Measurements from ENCODE around the gene ATXN2.

ATXN2 gene

DNA sequence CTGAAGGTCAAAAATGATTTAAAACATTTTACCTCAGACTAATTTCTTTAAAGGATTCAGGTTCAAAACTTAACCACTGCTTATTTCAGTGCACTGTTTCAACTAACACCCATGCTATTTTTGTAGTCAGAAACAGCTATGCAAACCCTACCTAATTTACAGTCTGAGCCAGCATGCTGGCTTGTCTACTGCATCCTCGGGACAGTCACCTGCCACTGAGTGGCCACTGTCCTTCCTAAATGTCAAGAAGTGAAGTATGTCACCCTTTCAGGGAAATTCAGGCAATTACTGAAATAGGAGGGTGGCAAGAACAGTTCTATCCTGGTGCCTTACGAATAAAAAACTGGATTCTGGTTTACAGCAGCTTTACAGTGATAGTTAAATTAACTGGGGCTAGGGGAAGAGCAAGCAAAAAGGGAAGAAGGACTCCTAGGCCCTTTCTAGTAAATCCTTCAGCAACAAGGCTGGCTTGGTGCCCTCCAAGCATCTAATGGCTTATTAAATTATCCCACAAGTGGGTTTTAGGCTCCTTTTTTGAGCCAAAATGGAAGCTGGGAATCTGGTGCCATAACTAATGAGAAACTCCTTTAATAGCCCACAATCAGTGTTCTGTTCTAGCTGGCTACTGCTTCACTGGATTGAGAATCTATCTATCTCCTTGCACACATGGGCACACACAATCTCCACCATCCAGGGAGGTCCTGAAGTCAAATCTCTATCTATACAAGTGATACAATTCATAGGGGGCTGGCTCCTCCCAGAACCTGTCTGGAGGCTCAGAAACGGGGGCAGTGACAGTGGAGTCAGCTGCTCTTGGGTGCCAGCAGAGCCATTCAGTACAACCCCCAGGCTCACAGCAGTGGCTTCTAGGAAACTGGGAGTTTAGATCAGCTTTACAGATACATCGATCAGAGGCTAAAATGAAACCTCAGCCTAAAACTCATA is 150.0 kb downstream of the ATXN2 start:
- FAIRE-seq, result no peak

DNA sequence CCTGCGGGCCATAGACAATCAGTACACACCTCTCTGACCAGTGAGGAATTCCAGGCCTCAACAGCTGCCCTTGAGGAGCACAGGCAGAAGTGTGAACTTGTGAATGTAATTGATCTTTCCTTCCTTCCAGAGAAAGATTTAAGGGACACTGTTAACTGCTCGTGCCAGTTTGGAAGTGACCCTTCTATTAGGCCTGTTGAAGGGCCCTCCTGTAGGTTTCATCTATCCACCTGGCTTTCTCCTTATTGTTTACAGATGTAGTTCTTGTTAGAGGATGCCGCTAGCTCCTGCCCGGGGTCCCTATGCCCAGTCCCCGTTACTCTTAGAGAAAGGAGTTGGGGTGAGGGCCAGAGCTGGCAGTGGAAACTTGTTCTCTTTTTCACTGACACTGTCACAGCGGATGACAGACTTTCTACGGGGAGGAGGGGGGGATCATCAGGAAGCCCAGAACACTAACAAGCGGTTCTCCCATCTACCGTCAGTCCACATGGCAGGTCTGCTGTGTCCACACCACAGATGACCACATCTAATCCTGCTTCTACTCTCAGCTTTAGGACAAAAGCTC is 150.8 kb downstream of the ATXN2 start:
- no peak for FAIRE-seq

DNA sequence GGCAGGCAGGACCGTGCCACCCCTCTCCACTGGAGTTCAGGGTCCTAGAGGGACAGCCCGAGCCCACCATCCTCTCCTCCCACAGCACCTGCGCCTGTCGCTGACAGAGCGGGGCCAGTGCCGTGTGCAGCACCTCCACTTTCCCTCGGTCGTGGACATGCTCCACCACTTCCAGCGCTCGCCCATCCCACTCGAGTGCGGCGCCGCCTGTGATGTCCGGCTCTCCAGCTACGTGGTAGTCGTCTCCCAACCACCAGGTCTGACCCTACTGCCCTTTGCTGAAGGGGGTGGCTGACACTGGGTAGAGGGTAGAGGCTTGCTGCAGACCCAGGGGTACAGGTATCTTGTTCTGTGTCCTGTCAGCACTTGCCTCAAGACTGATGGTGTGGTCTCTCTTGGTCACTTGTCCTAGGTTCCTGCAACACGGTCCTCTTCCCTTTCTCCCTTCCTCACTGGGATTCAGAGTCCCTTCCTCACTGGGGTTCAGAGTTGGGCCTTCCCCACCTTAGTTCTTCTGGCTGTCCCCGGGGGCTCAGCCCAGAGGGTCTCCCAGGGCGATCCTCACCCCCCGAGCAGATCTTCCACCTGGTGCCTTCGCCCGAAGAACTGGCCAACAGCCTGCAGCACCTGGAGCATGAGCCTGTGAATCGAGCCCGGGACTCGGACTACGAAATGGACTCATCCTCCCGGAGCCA is 151.4 kb downstream of the ATXN2 start:
- FAIRE-seq, result no peak

DNA sequence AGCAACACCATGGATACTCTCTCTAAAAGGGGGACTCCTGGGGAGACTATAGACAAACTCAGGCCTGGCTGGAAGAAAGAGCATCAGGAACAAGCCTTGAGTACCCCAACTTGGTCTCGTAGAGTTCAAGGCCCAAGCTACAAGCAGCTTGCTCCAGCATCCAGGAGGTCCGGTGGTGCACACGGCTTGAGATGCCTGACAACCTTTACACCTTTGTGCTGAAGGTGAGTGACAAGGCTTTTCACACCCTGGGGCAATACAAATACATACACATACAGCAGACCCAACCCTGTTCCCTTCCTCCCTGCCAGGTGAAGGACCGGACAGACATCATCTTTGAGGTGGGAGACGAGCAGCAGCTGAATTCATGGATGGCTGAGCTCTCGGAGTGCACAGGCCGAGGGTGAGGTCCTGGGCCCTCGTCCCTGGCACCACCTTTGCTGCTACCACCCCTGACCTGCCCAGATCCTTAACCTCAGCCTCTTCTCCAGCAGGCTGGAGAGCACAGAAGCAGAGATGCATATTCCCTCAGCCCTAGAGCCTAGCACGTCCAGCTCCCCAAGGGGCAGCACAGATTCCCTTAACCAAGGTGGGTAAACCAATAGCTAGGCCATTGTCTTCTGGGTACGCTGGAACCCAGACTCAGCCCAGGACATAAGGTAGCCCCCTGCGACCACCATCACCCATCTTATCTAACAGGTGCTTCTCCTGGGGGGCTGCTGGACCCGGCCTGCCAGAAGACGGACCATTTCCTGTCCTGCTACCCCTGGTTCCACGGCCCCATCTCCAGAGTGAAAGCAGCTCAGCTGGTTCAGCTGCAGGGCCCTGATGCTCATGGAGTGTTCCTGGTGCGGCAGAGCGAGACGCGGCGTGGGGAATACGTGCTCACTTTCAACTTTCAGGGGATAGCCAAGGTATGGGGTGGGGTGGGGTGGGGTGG is 152.2 kb downstream of the ATXN2 start:
- no peak for FAIRE-seq

DNA sequence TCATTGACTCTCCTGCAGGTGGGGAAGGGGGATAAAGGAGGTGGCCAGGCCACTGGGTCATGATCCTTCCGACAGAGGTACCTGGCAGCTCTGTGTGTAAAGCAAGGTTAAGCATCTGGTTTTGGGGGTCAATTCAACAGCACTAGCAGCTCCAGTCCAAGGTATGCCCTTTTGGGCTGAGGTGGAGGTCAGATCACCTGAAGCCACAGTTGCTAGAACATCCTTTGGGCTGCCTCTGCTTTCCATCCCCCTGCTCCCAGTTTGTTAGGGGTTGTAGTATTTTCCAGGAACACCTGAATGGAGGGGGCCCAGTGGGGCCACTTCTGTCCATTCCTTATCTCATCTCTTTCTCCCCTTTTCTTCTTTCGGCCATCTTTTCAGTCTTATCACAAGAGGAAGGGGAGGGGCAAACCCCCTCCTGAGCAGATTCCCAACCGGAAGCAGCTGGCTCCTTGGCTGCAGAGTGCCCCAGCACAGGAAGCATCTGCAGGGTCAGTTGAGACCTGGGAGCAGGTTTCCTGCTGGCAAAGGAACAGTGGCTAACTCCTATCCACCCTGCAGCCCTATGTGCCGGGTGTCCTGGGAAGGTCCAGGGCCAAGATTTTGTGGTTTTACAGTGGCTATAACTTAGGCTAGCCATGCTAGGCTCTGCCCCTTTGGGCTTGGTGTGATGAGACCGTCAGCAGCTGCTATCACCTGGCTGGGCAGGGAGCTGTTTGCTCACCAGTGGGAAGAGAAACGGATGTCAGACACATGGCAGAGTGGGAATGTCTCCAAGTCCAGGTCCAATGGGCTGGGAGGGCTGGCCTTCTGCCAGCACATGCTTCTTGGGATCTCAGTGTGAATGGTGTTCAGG is 153.2 kb downstream of the ATXN2 start:
- FAIRE-seq, result no peak

DNA sequence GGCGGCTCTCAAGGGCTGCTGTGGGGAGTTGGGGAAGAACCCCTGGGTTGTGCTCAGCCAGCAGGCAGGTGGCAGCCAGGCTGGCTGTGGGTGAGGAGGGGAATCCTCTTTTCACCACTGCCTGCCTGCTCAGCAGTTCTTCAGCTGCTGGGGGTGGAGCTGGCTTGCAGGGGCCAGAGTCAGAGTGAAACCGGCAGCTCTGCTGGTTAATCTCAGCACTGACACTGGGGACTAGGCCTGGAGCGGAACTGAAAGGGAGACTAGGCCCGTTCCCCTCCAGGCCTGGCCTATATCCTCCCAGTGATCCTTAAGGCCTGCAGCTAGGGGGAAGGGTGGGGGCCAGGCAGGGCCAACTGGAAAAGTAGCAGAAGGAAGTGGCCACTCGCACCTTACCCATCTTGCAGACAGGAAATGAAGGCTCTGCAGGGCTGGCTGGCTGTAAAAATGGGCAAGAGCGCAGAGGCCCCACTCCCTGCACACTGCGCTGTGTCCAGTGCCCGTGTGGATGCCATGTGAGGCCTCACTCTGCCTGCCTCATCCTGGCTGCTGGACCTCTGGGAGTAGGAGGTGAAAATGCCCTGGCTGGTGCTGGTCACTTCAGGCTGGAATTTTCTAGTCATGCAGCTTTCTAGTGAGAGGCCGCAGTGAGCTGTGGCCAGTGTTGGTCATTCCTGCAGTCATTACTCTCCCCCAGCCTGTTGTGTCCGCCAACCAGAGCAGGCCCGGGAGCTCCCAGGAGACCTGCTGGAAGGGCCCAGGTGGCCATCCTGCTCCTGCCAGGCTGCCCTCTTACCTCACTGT is 154.0 kb downstream of the ATXN2 start:
- FAIRE-seq, result no peak

DNA sequence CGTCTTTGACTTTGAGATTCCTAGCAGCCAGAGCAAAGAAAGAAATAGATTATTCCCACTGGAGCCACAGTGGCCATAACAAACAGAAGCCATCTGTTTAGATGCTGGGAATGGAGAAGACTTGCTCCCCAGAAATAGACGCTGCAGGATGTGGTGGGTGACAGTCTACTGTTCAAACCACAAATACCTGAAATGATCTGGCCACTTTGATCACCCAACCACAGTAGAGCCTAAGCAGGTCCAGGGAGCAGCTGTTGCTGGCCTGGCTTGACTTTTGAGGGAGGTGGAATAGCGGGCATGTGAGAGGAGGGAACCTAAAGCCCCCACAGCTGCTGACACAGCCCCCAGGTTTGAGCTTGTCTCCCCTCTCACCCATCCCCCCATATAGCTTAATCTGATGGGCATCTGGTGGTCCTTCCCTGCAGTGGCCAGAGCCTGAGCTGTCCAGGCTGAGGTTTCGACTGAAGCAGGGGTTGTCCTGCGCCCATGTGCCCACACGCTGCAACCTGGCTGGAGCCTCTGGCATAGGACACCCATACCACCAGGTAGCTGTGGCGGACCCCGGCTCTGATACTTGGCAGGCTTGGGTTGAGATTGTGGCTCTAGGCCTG is 154.7 kb downstream of the ATXN2 start:
- no peak for FAIRE-seq

DNA sequence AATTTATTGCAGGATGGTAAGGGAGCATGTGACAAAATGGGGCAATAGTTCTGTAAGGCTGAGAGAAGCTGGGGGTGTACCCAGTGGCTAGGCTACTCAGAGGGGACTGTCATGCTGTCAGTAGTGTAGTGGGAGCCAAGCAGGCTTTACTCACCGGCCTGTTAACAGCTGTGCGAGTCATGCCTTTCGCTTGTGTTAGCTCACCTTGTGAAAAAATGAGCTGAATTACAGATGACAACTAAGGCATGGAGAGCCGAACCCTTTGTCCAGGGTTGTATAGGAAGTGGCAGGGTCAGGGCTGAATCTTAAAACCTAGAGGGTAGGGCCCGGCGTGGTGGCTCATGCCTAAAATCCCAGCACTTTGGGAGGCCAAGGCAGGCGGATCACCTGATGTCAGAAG is 155.5 kb downstream of the ATXN2 start:
- FAIRE-seq, result no peak

DNA sequence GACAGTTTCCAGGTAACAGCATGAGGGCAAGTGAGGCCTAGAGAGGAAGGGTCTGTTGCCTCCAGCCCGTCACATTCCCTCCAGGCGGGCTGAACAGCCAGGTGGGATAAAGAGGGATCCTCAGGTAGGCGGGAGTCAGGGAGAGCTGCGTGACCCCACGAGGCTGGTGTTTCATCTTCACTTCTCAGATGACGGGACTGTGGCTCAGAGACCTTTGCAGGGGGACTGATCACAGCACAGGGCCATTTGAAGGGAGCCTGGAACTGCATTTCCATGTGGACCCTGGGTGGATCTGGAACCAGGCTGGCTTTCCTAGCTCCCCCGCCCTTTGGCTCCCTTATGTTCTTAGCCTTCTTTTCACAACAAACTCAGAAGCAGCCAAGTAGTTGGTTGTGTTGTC is 156.0 kb downstream of the ATXN2 start:
- FAIRE-seq, result no peak

DNA sequence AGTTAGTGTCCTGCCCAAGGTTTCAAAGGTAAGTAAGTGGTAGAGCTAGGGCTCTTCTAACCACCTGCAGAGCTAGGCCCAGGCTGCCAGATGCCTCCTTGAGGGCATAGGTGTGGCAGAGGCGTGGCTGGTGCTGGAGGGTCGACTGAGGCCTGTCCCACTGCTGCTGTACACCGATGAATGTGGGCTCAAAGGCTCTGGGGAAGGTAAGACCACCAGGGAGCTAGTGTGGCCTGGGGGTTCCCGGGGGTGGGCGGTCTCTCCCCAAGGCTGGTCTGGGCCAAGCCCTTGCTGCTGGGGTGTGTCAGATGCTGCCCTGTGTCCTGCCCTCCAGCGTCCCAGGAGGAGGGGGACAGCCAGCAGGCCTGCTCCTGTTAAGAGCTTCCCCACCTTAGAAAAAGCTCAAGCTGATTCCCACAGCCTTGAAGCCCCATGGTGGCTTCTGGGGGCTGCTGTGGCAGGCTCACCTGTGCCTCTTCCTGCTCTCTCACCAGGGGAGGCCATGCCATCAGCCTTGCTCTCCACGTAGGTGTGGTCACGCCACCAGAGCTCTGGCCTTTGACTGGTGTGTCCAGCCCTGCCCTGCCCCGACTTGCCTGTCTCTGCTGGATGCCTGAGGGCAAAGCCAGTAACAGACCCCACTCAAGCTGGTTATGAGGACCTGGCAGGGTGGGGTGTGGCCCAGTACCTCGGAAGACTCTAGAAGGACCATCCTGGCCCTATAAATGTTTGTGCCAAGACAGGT is 156.6 kb downstream of the ATXN2 start:
- FAIRE-seq, result no peak

DNA sequence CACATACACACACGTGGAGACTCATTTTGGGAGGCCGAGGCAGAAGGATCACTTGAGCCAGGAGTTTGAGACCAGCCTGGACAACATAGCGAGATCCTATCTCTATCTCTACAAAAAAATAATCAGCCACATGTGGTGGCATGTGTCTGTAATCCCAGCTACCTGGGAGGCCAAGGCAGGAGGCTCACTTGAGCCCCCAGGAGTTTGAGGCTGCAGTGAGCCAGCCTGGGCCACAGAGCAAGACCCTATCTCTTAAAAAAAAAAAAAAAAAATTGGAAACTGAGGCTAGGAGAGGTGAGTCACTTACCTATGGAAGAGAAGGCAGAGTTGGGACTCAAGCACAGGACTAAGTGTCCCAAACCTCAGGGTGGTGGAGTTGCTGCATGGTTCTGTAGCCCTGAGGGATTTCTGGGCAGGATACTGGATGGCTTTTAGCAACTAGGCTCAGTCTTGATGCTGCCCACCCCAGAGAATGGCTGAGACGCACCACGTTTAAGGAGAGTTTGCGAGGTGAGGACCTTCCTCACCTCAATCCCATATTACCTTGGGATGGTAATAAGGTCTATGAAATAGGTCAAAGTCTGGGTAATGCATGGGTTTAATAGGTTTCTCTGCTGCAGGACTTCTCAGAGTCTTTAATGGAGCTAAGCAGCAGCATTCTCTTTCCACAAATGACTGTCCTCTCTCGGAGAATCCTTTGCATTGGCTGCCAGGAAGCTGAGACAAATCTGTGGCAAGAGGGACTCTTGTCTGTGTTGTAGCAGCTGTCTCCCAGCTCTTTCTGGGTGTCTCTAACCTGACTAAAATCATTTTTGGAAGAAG is 157.8 kb downstream of the ATXN2 start:
- no peak for FAIRE-seq

DNA sequence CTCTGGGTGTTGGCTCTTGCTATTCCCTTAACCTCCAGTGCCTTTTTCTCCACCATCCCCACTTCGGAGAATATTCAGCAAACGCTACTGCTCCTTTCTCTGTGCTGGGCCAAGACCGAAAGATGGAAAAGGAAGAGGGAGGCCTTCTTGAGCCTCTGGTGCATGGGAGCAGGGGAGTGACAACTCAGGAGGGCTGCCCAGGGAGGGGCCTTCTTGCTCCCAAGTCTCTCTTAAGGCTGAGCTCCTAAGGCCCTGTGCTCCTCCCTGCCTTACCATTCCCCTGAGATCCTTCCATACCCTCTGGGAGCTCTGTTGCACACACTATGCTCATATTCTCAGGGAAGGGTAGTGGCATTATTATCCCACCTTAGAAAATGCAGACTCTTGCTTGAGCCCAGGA is 158.5 kb downstream of the ATXN2 start:
- no peak for FAIRE-seq

DNA sequence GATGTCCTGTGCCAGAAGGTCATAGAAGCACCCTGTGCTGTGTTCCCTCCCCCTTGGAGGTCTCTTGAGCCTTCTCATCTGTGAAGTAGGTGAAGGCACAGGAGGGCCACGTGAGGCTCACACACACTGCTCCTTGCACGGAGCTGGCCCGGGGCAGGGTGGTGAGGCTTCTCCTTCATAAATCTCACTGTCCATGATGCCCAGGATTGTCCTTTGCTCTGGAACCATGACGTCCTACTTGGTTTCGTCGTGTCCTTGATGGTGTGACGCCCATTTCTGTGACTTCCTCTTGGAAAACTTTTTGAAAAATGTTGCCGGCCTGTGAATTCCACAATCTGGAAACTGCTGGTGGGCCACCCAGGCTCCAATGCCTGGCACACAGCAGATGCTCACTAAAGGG is 159.0 kb downstream of the ATXN2 start:
- no peak for FAIRE-seq

DNA sequence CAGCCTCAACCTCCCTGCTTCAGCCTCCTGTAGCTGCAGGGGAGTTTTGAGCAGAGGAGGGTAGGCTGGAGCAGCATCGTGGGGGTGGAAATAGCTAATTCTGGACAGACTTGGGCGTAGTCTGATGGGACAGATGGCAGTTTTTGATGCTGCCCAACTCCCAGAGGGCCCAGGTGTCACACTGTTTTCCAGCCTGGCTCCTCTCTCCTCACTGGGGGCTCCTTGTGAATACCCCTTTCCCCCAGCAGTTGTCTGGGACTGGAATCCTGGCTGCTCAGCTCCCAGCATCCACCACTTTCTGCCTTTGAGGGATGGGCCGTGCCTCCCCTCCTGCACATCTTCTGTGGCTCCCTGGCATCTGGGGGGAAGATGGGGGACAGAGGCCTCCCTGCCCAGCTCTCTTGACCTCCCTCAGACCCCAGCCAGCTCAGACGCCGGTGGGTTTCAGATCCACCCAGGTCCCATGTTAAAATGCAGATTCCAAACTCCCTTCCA is 159.4 kb downstream of the ATXN2 start:
- no peak for FAIRE-seq

DNA sequence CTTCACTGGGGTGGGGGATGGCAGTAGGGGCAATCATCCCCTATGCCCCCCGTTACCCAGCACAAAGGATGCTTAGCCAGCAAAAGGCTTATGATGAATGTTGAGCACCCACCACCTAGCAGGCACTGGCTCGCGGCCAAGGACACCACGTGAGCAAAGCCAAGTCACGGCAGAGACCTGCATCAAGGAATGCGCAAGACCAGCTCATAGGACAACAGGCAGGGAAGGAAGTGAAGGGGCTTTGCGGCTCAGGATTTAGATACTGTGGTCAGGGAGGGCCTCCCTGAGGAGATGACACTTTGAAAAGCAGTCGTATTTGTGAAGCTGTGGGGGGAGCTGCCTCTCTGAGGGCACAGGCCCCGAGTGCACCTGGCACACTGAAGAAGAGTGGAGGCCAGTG is 160.6 kb downstream of the ATXN2 start:
- no peak for FAIRE-seq

DNA sequence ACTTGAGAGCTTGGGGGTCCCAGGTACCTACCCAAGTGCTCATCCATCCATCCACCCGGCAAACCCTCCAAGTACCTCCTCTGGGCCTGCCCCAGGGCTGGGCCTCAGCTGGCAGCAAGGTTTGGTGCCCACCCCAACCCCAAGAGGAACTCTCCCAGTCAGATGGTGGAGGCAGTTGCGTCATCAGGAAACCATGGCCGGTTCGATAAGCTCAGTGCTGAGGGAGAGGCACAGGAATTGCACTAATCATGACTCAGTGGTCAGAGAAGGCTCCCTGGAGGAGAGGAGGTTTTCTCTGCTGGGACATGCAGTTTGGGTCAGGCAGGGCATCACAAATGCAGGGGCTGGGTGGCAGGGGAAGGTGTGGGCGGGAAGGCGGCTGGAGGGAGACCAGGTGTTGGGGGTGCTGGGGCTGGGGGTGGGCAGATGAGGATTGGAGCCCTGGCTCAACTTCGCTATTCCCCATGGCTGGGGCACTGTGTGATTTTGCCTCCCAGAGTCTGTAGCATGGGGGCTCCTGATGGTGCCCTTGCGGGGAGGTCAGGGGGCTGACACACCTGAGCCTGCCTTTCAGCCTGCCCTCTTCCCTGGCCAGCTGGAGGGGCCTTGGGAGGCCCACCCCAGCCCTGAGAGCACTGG is 161.2 kb downstream of the ATXN2 start:
- FAIRE-seq, result no peak

DNA sequence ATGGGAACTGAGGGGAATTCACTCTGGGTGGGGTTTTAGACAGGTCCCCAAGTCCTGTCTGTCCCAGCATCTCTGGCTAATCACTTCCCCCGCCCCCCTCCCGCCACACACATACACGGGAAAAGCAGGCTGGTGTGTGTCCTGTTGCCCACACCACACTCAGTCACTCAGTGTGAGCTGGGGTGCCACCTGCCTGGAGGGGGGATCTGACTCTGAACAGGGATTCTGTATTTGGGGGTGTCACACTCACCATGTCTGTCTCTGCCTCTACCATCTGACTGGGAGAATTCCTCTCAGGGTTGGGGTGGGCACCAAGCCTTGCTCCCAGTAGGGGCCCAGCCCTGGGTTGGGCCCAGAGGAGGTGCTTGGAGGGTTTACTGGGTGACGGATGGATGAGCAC is 162.3 kb downstream of the ATXN2 start:
- no peak for FAIRE-seq

DNA sequence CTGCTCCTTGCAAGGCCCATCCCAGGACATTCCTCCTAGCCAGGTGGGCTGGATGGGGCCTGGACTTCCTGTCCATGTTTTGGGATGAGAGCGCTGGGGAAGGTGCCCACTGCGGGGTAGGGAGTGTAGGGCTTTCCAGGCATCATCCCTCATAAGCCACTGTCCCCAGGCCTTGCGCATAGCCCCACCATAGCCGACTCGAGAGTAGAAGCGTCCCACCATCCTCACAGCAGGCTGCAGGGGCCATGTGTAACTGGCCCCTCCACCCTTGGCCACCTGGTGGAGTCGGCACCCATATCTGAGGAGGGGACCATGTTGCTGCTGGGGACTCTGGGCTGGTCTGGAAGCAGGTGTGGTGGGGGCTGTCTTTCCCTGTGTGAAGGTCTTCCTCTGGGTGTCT is 162.8 kb downstream of the ATXN2 start:
- no peak for FAIRE-seq

All from islet of Langerhans (tissue), 1 donor.